ENCODE measurements around the gene HDAC10.

DNA sequence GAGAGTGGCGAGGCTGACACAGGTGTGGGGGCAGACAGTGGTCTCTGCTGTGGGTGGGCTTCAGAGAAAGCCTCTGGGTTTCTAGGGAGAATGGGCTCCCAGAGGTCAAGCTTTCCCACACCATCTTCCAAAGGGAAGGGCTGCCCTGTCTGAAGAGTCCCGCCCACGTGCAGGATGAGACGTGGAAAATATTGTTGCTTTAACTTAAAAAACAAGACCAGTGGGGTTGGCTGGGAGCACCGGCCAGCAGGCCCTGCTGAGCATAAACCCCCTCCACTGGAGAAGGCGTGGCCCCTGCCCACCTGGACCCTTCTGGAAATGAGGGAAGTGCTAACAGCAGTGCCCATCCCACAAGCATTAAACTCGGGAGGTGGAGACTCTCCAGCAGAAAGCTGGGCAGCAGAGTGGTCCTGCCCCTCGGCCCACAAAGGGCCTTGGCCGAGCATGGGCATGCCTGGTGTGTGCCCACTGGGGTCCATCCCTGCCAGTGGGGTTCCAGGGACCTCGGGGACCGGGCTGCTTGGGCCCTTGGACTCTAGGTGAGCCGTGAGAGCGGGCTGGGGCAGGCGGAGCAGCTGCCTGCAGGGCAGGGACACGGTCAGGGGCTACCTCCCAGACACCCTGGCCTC, 34.9 kb downstream of the HDAC10 start:
- TF ChIP-seq, protein P1, sequence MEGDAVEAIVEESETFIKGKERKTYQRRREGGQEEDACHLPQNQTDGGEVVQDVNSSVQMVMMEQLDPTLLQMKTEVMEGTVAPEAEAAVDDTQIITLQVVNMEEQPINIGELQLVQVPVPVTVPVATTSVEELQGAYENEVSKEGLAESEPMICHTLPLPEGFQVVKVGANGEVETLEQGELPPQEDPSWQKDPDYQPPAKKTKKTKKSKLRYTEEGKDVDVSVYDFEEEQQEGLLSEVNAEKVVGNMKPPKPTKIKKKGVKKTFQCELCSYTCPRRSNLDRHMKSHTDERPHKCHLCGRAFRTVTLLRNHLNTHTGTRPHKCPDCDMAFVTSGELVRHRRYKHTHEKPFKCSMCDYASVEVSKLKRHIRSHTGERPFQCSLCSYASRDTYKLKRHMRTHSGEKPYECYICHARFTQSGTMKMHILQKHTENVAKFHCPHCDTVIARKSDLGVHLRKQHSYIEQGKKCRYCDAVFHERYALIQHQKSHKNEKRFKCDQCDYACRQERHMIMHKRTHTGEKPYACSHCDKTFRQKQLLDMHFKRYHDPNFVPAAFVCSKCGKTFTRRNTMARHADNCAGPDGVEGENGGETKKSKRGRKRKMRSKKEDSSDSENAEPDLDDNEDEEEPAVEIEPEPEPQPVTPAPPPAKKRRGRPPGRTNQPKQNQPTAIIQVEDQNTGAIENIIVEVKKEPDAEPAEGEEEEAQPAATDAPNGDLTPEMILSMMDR (IDR thresholded peaks at IDR 0.05 in 8 of 11, conservative IDR thresholded peaks at IDR 0.05 in 3 of 11): no peak
- TF ChIP-seq POLR2AphosphoS5 (IDR thresholded peaks at IDR 0.05): no peak
- TF ChIP-seq POLR2A (IDR thresholded peaks at IDR 0.05): no peak
